Transverse colon (tissue), 4 donors: ENCODE data around the gene CNST. TPM values are rescaled to one million over a fixed set of nuclear protein-coding genes. Genes with fewer than 3 reads are reported as not detected.

Source experiments
- DNase-seq: peaks from one replicate; pipeline ENCODE4 v3.0.0-alpha.2; 2019
- H3K27ac ChIP-seq, 4 donors: fragments of 200-600 bp; sonication (generic); 2 replicates each; pipeline ENCODE4 v1.5.1; 2016 to 2018; ENCODE audit warnings: inconsistent platforms in 4 of 4
- H3K27me3 ChIP-seq: fragments of 200-600 bp; sonication (generic); 2 replicates; pipeline ENCODE4 v1.5.1; 2017; ENCODE audit warnings: inconsistent platforms
- H3K36me3 ChIP-seq, 4 donors: fragments of 200-600 bp; sonication (generic); 2 replicates each; pipeline ENCODE4 v1.5.1; 2017 to 2019; ENCODE audit warnings: inconsistent platforms in 4 of 4
- H3K4me1 ChIP-seq, 4 donors: fragments of 200-600 bp; sonication (generic); 2 replicates each; pipeline ENCODE4 v1.5.1; 2017 to 2020; ENCODE audit warnings: inconsistent platforms in 4 of 4
- H3K4me3 ChIP-seq, 4 donors: fragments of 200-600 bp; sonication (generic); 1 replicate in 1 of 4; 2 replicates in 3 of 4; pipeline versions ENCODE4 v1.5.1 to v1.6.1; 2017 to 2019; ENCODE audit warnings: inconsistent platforms in 4 of 4
- H3K9me3 ChIP-seq, 2 donors: fragments of 200-600 bp; sonication (generic); 2 replicates each; pipeline ENCODE4 v1.5.1; 2017 to 2019; ENCODE audit warnings: inconsistent platforms in 2 of 2
- EP300 ChIP-seq: sonication (generic); formaldehyde crosslinking; IDR thresholded peaks from one replicate; pipeline ENCODE4 v1.6.1; 2017; ENCODE audit warnings: antibody characterized with exemption, low read depth
- POLR2A ChIP-seq: fragments of 450-650 bp; IDR thresholded peaks from one replicate; pipeline ENCODE4 v1.6.1; 2016; ENCODE audit warnings: antibody characterized with exemption, mild to moderate bottlenecking, moderate library complexity
- POLR2AphosphoS5 ChIP-seq, 3 donors: sonication (generic); formaldehyde crosslinking; IDR thresholded peaks; one replicate each; pipeline ENCODE4 v1.6.1; 2016; ENCODE audit warnings: antibody characterized with exemption in 3 of 3
- WGBS, 2 donors: methylation state at CpG; one replicate each; pipeline ENCODE4 v1.1.5; 2018; ENCODE audit warnings: low coverage in 1 of 2; 5-methylcytosine and 5-hydroxymethylcytosine counted together
- in situ Hi-C, 4 donors: fragments of 200-750 bp; cut with MboI; loops; one replicate each; pipeline versions ENCODE4 v1.15.0 to v1.15.1; 2017; ENCODE audit warnings: low sequenced_read_pairs in 3 of 4, low pct_ligation_motif_present in 1 of 4, low pct_unique_long_range_greater_than_20kb in 1 of 4
- intact Hi-C: fragments of 100-400 bp; cut with DNase I; formaldehyde crosslinking; loops from one replicate; pipeline ENCODE4 v1.15.1; 2023; ENCODE audit warnings: low total_unique reads
- total RNA-seq, 4 donors: library from RNA; depleted of rRNA; stranded (reverse); fragments of >200 nt; gene quantifications; one replicate each; pipeline ENCODE4 v1.1.0, GENCODE V29; 2016
- TF ChIP-seq, protein P1 (sequence below), 5 experiments: fragments of 200-600 bp in 3 of 5; fragments of 450-650 bp in 2 of 5; sonication (generic) in 3 of 5; IDR thresholded peaks; 1 replicate in 2 of 5; 2 replicates in 3 of 5; pipeline ENCODE4 v1.5.1; 2016 to 2017; ENCODE audit warnings: antibody characterized with exemption in 5 of 5, inconsistent platforms in 3 of 5, mild to moderate bottlenecking in 2 of 5, moderate library complexity in 1 of 5

Gene CNST
- total RNA-seq, 4 donors from 2014 or later: 44.0 to 83.0 (median 53.5) TPM

DNA sequence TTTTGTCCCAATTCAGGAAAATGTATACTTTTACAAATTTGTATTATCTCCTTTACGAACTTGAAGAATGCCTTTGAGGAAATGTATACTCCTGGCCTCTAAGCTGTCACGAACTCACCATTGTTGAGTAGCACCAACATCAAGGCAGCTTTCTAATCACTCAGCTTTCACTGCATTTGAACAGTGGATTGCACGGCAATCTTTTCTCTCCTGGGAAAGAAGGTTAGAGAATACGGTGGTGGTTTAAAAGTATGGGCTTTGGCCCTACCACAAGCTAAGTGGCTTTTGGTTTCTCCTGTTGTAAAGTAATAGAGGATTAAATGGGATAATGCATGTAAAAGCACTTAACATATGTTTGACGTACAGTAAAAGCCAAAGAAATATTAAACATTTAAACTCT lies 57.8 kb downstream of the CNST start:
- TF ChIP-seq POLR2AphosphoS5 (IDR thresholded peaks at IDR 0.05) (no peak), POLR2A (no peak), EP300 (no peak)
- TF ChIP-seq, protein P1, sequence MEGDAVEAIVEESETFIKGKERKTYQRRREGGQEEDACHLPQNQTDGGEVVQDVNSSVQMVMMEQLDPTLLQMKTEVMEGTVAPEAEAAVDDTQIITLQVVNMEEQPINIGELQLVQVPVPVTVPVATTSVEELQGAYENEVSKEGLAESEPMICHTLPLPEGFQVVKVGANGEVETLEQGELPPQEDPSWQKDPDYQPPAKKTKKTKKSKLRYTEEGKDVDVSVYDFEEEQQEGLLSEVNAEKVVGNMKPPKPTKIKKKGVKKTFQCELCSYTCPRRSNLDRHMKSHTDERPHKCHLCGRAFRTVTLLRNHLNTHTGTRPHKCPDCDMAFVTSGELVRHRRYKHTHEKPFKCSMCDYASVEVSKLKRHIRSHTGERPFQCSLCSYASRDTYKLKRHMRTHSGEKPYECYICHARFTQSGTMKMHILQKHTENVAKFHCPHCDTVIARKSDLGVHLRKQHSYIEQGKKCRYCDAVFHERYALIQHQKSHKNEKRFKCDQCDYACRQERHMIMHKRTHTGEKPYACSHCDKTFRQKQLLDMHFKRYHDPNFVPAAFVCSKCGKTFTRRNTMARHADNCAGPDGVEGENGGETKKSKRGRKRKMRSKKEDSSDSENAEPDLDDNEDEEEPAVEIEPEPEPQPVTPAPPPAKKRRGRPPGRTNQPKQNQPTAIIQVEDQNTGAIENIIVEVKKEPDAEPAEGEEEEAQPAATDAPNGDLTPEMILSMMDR (IDR thresholded peaks at IDR 0.05): no peak
- Histone ChIP-seq H3K36me3 (peaks cover 0 to 13% (median 6%) of the 10 kb centered on the region in 4 donors), H3K27ac (no peak overlapping the region), H3K4me1 (no peaks in the 10 kb centered on the region), H3K27me3 (no peaks in the 10 kb centered on the region), H3K4me3 (no peak overlapping the region), H3K9me3 (no peaks in the 10 kb centered on the region)
- intact Hi-C loops: no loop called here
- WGBS, 2 donors: 82 to 83% methylated on average over 5 of the region's 5 CpGs
- DNase-seq: no peak
- in situ Hi-C loops: no loop called here

- Histone ChIP-seq H3K4me3 (no peak overlapping the region), H3K9me3 (no peaks in the 10 kb centered on the region), H3K27ac (no peak overlapping the region), H3K36me3 (peaks cover 0 to 5% (median 0%) of the 10 kb centered on the region in 4 donors), H3K4me1 (peaks cover 0 to 8% (median 0%) of the 10 kb centered on the region in 4 donors), H3K27me3 (no peaks in the 10 kb centered on the region)
- DNase-seq: no peak
- intact Hi-C loops (no loop called here), in situ Hi-C loops (no loop called here)
- 75% methylated on average over 2 of the region's 2 CpGs; no CpG with 5 or more reads in 1 of the 2 donors for WGBS, 2 donors
- TF ChIP-seq POLR2A (no peak), EP300 (no peak), POLR2AphosphoS5 (IDR thresholded peaks at IDR 0.05) (no peak)
- TF ChIP-seq, protein P1 (IDR thresholded peaks at IDR 0.05): no peak
Measured at GRCh38 chr1:246629030-246629429, 62.8 kb downstream of the CNST start.

DNA sequence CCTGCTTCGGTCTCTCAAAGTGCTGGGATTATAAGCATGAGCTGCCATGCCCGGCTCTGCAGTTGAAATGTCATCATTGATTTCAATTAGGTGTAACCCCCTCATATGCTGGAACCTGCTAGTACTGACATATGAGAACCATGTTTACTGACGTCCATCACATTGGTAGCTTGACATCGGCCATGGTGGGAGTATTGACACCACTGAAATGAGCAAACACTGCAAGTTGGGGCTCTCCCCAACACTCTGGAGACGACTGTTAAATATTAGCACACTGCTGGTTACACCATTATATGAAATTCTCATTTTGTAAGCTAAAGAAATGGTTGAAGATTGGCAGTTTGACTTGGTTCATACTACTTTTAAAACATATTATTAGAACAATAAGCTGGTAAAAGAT lies 63.7 kb downstream of the CNST start:
- intact Hi-C loops: no loop called here
- 64 to 88% methylated on average over 3 to 5 of the region's 5 CpGs for WGBS, 2 donors
- no peaks in the 10 kb centered on the region for H3K27me3 ChIP-seq
- H3K9me3 ChIP-seq: no peaks in the 10 kb centered on the region
- H3K27ac ChIP-seq: no peak overlapping the region
- TF ChIP-seq POLR2A: no peak
- no peak for TF ChIP-seq POLR2AphosphoS5 (IDR thresholded peaks at IDR 0.05)
- no peak for TF ChIP-seq EP300
- TF ChIP-seq, protein P1 (IDR thresholded peaks at IDR 0.05): no peak
- peaks cover 0 to 11% (median 0%) of the 10 kb centered on the region in 4 donors for H3K36me3 ChIP-seq
- peaks cover 0 to 8% (median 0%) of the 10 kb centered on the region in 4 donors for H3K4me1 ChIP-seq
- in situ Hi-C loops: no loop called here
- no peak overlapping the region for H3K4me3 ChIP-seq
- DNase-seq: no peak

- peaks cover 0 to 8% (median 0%) of the 10 kb centered on the region in 4 donors for H3K4me1 ChIP-seq
- H3K4me3 ChIP-seq: no peak overlapping the region
- intact Hi-C loops: no loop called here
- in situ Hi-C loops: no loop called here
- no peaks in the 10 kb centered on the region for H3K27me3 ChIP-seq
- no peaks in the 10 kb centered on the region for H3K9me3 ChIP-seq
- peaks cover 0 to 11% (median 0%) of the 10 kb centered on the region in 4 donors for H3K36me3 ChIP-seq
- TF ChIP-seq, protein P1 (IDR thresholded peaks at IDR 0.05): no peak
- TF ChIP-seq EP300: no peak
- no peak for TF ChIP-seq POLR2AphosphoS5 (IDR thresholded peaks at IDR 0.05)
- TF ChIP-seq POLR2A: no peak
- no peak for DNase-seq
- WGBS, 2 donors: 50 to 61% methylated on average over 1 of the region's 1 CpG
- H3K27ac ChIP-seq: peak overlapping the region; percentile 16 to 59 (median 44)
Measured at GRCh38 chr1:246631426-246631825, 65.2 kb downstream of the CNST start.
